H9 (cell line): Measurements from ENCODE around the gene CWC22. TPM values are rescaled to one million over a fixed set of nuclear protein-coding genes. Genes with fewer than 3 reads are reported as not detected.

ENCODE experiments used
- DNase-seq: peaks from one replicate; pipeline ENCODE4 v3.0.0-alpha.2; 2017
- H2AFZ ChIP-seq: one replicate; pipeline ENCODE4 v1.6.1; 2013; ENCODE audit warnings: mild to moderate bottlenecking, low read length, control low read depth, moderate library complexity
- H2AK5ac ChIP-seq: 2 replicates; pipeline ENCODE4 v1.6.1; 2013; ENCODE audit warnings: low read length, control low read depth, mixed read lengths; ENCODE audit not compliant: insufficient read length
- H2BK120ac ChIP-seq: one replicate; pipeline ENCODE4 v1.6.1; 2013; ENCODE audit warnings: low read depth, mild to moderate bottlenecking, low read length, control low read depth, inconsistent platforms; ENCODE audit not compliant: poor library complexity, severe bottlenecking
- H2BK12ac ChIP-seq: 2 replicates; pipeline ENCODE4 v1.6.1; 2013; ENCODE audit warnings: low read length, control low read depth, mixed read lengths, low read depth; ENCODE audit not compliant: insufficient read length
- H2BK15ac ChIP-seq: 2 replicates; pipeline ENCODE4 v1.6.1; 2013; ENCODE audit warnings: low read depth, low read length, control low read depth
- H2BK20ac ChIP-seq: one replicate; pipeline ENCODE4 v1.6.1; 2013; ENCODE audit warnings: low read depth, mild to moderate bottlenecking, low read length, control low read depth, inconsistent platforms; ENCODE audit not compliant: poor library complexity, severe bottlenecking
- H2BK5ac ChIP-seq: 2 replicates; pipeline ENCODE4 v1.6.1; 2013; ENCODE audit warnings: low read length, control low read depth, mixed read lengths; ENCODE audit not compliant: insufficient read length
- H3K14ac ChIP-seq: 2 replicates; pipeline ENCODE4 v1.6.1; 2013; ENCODE audit warnings: low read length, control low read depth; ENCODE audit not compliant: insufficient read depth
- H3K18ac ChIP-seq: 2 replicates; pipeline ENCODE4 v1.6.1; 2013; ENCODE audit warnings: low read depth, mild to moderate bottlenecking, mixed read lengths, low read length, control low read depth; ENCODE audit not compliant: insufficient read length
- H3K23ac ChIP-seq: 2 replicates; pipeline ENCODE4 v1.6.1; 2013; ENCODE audit warnings: low read length, control low read depth, mixed read lengths, low read depth; ENCODE audit not compliant: insufficient read length
- H3K23me2 ChIP-seq: 2 replicates; pipeline ENCODE4 v1.6.1; 2013; ENCODE audit warnings: low read depth, mild to moderate bottlenecking, mixed read lengths, low read length, control low read depth; ENCODE audit not compliant: insufficient read length, poor library complexity, severe bottlenecking
- H3K27ac ChIP-seq: 2 replicates; pipeline ENCODE4 v1.5.1; 2013; ENCODE audit warnings: low read length, control low read depth, mixed read lengths, low read depth; ENCODE audit not compliant: insufficient read length
- H3K27me3 ChIP-seq: 2 replicates; pipeline ENCODE4 v1.6.1; 2013; ENCODE audit warnings: low read length, control low read depth, inconsistent platforms; ENCODE audit not compliant: insufficient read depth
- H3K4ac ChIP-seq: 2 replicates; pipeline ENCODE4 v1.6.1; 2013; ENCODE audit warnings: low read depth, mild to moderate bottlenecking, control low read depth, inconsistent platforms, low read length, moderate library complexity
- H3K4me1 ChIP-seq: 2 replicates; pipeline ENCODE4 v1.6.1; 2013; ENCODE audit warnings: low read length, control low read depth, inconsistent platforms; ENCODE audit not compliant: insufficient read depth
- H3K4me2 ChIP-seq: 2 replicates; pipeline ENCODE4 v1.6.1; 2013; ENCODE audit warnings: low read length, control low read depth, mixed read lengths; ENCODE audit not compliant: insufficient read length, insufficient read depth
- H3K56ac ChIP-seq: 2 replicates; pipeline ENCODE4 v1.6.1; 2013; ENCODE audit warnings: low read depth, mild to moderate bottlenecking, mixed read lengths, low read length, control low read depth; ENCODE audit not compliant: insufficient read length
- H3K79me1 ChIP-seq: 2 replicates; pipeline ENCODE4 v1.6.1; 2013; ENCODE audit warnings: low read depth, mild to moderate bottlenecking, moderate library complexity, low read length, control low read depth, inconsistent platforms; ENCODE audit not compliant: insufficient read depth, poor library complexity, severe bottlenecking
- H3K79me2 ChIP-seq: 2 replicates; pipeline ENCODE4 v1.6.1; 2013; ENCODE audit warnings: low read length, control low read depth, inconsistent platforms; ENCODE audit not compliant: insufficient read depth
- H3K9ac ChIP-seq: 2 replicates; pipeline ENCODE4 v1.6.1; 2013; ENCODE audit warnings: low read length, control low read depth, mixed read lengths; ENCODE audit not compliant: insufficient read length; ENCODE audit errors: extremely low read depth
- H3K9me3 ChIP-seq: one replicate; pipeline ENCODE4 v1.6.1; 2013; ENCODE audit warnings: low read depth, low read length, inconsistent platforms; ENCODE audit not compliant: control insufficient read depth
- H3T11ph ChIP-seq: one replicate; pipeline ENCODE4 v1.6.1; 2013; ENCODE audit warnings: mild to moderate bottlenecking, low read length, control low read depth, inconsistent platforms
- H4K20me1 ChIP-seq: one replicate; pipeline ENCODE4 v1.6.1; 2013; ENCODE audit not compliant: control insufficient read depth, insufficient read length, insufficient read depth
- H4K5ac ChIP-seq: 2 replicates; pipeline ENCODE4 v1.6.1; 2013; ENCODE audit warnings: low read depth, mild to moderate bottlenecking, mixed read lengths, low read length, control low read depth; ENCODE audit not compliant: insufficient read length
- H4K8ac ChIP-seq: replicated peaks from 2 replicates; pipeline ENCODE4 v1.6.1; 2013; ENCODE audit warnings: low read length, control low read depth, mixed read lengths, low read depth; ENCODE audit not compliant: insufficient read length
- H4K91ac ChIP-seq: 2 replicates; pipeline ENCODE4 v1.6.1; 2013; ENCODE audit warnings: low read depth, mild to moderate bottlenecking, moderate library complexity, mixed read lengths, low read length, control low read depth; ENCODE audit not compliant: insufficient read length
- H3K27ac Mint-ChIP-seq, 3 experiments: 2 replicates in 2 of 3; 3 replicates in 1 of 3; pipeline ENCODE4 v1.8.0; 2020 to 2021; ENCODE audit warnings: mixed read lengths in 3 of 3, mild to moderate bottlenecking in 1 of 3, moderate library complexity in 1 of 3
- H3K27me3 Mint-ChIP-seq: 2 replicates; pipeline ENCODE4 v1.8.0; 2021; ENCODE audit warnings: low read depth, mild to moderate bottlenecking, moderate library complexity, mixed read lengths
- H3K36me3 Mint-ChIP-seq, 3 experiments: 2 replicates in 2 of 3; 3 replicates in 1 of 3; pipeline ENCODE4 v1.8.0; 2020 to 2021; ENCODE audit warnings: low read depth in 3 of 3, mixed read lengths in 3 of 3; ENCODE audit not compliant: insufficient read depth in 1 of 3
- H3K4me1 Mint-ChIP-seq, 2 experiments: 2 replicates each; pipeline ENCODE4 v1.8.0; 2020; ENCODE audit warnings: mixed read lengths in 2 of 2
- H3K4me3 Mint-ChIP-seq, 2 experiments: 2 replicates in 1 of 2; 3 replicates in 1 of 2; pipeline ENCODE4 v1.8.0; 2020 to 2021; ENCODE audit warnings: mild to moderate bottlenecking in 2 of 2, mixed read lengths in 2 of 2, moderate library complexity in 1 of 2
- H3K9me3 Mint-ChIP-seq, 2 experiments: 2 replicates in 1 of 2; 3 replicates in 1 of 2; pipeline ENCODE4 v1.8.0; 2020; ENCODE audit warnings: mild to moderate bottlenecking in 2 of 2, mixed read lengths in 2 of 2, moderate library complexity in 1 of 2
- CTCF ChIP-seq: fragments of 200-600 bp; sonication (generic); conservative IDR thresholded peaks from 3 replicates; pipeline ENCODE4 v1.8.0; 2021; ENCODE audit warnings: antibody characterized with exemption, mild to moderate bottlenecking
- WGBS: extraction: QIAGEN DNeasy Blood & Tissue Kit; methylation state at CpG from one replicate; pipeline ENCODE4 v1.1.7; 2013; ENCODE audit warnings: missing lambda C conversion rate, low lambda C conversion rate, mixed read lengths; ENCODE audit not compliant: insufficient read length; ENCODE audit errors: extremely low coverage; 5-methylcytosine and 5-hydroxymethylcytosine counted together
- total RNA-seq: library from RNA; stranded (reverse); gene quantifications from 2 replicates; pipeline ENCODE4 v1.2.1, GENCODE V29; 2021

Gene CWC22
- total RNA-seq, 1 experiment from 2014 or later = 43.4 TPM

GRCh38 chr2:179900655-179901054 is 106.4 kb downstream of the CWC22 start:
- Histone ChIP-seq H2BK120ac (no peak overlapping the region), H3K9ac (no peak overlapping the region), H3K56ac (no peak overlapping the region), H2BK15ac (no peak overlapping the region), H3K9me3 (no peaks in the 10 kb centered on the region), H4K8ac (no peak overlapping the region), H2BK12ac (no peak overlapping the region), H3K23ac (no peak overlapping the region), H4K5ac (no peak overlapping the region), H2BK5ac (no peak overlapping the region), H3K27ac (no peak overlapping the region), H3K18ac (no peak overlapping the region), H3T11ph (no peak overlapping the region), H3K23me2 (no peaks in the 10 kb centered on the region), H2AK5ac (no peak overlapping the region), H4K91ac (no peak overlapping the region), H3K4me1 (no peaks in the 10 kb centered on the region), H2AFZ (no peak overlapping the region), H4K20me1 (no peaks in the 10 kb centered on the region), H3K14ac (no peak overlapping the region), H3K79me1 (no peaks in the 10 kb centered on the region), H3K4ac (no peak overlapping the region), H3K27me3 (no peaks in the 10 kb centered on the region), H3K4me2 (no peak overlapping the region), H2BK20ac (no peak overlapping the region), H3K79me2 (no peaks in the 10 kb centered on the region)
- DNase-seq = no peak
- H3K4me3 Mint-ChIP-seq = no peak overlapping the region
- peaks cover 3 to 17% (median 4%) of the 10 kb centered on the region in 3 experiments; a peak in 4 of 7 replicates for H3K36me3 Mint-ChIP-seq
- TF ChIP-seq CTCF = no peak
- H3K9me3 Mint-ChIP-seq = peaks cover 9 to 13% of the 10 kb centered on the region in 2 experiments; a peak in 3 of 5 replicates
- no CpG with 5 or more reads among the region's 5 CpGs for WGBS
- H3K27me3 Mint-ChIP-seq = no peaks in the 10 kb centered on the region; the same call in 1 of the 2 replicates
- peaks cover 4% of the 10 kb centered on the region in 2 experiments; a peak in 1 of 4 replicates for H3K4me1 Mint-ChIP-seq
- H3K27ac Mint-ChIP-seq = no peak overlapping the region; a peak in 1 of 7 replicates
